ENCODE measurements around the gene UMPS.

Gene UMPS

DNA sequence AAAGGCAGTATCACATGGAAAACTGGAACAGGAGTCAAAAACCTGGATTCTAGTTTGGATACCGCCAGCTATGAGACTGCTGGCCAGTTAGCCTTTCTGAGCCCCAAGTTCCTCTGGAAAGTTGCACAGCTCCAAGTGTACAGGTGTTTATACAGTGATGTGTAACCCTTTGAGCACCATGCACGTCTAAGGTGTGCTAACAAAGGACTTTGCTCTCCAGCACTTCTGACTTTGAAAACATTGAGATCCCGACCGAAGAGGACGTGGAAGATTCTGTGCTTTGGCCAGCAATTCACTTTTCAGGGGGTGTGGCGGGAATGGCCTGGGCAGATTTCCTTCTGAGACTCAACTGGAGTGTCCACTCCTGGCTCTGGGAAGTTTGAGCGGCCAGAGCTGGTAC, 45.8 kb upstream of the UMPS start:
- TF ChIP-seq, protein P1, sequence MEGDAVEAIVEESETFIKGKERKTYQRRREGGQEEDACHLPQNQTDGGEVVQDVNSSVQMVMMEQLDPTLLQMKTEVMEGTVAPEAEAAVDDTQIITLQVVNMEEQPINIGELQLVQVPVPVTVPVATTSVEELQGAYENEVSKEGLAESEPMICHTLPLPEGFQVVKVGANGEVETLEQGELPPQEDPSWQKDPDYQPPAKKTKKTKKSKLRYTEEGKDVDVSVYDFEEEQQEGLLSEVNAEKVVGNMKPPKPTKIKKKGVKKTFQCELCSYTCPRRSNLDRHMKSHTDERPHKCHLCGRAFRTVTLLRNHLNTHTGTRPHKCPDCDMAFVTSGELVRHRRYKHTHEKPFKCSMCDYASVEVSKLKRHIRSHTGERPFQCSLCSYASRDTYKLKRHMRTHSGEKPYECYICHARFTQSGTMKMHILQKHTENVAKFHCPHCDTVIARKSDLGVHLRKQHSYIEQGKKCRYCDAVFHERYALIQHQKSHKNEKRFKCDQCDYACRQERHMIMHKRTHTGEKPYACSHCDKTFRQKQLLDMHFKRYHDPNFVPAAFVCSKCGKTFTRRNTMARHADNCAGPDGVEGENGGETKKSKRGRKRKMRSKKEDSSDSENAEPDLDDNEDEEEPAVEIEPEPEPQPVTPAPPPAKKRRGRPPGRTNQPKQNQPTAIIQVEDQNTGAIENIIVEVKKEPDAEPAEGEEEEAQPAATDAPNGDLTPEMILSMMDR (conservative IDR thresholded peaks at IDR 0.05; ENCODE audit: low read length): no peak
- no peak for TF ChIP-seq EZH2phosphoT487 (IDR thresholded peaks at IDR 0.05; ENCODE audit: borderline replicate concordance)
- Histone ChIP-seq H3K4me2 (ENCODE audit: low read depth, low read length, poor library complexity, severe bottlenecking) (no peak overlapping the region), H3K9me3 (ENCODE audit: insufficient read depth, low read depth, low read length) (no peaks in the 10 kb centered on the region), H3K9ac (ENCODE audit: low read depth, low read length, poor library complexity, severe bottlenecking) (no peak overlapping the region), H3K36me3 (ENCODE audit: insufficient read depth, low read length) (no peaks in the 10 kb centered on the region), H3F3A (ENCODE audit: low read depth) (no peaks in the 10 kb centered on the region), H3K9me2 (replicated peaks; ENCODE audit: low read depth, low read length) (no peaks in the 10 kb centered on the region), H3K4me1 (ENCODE audit: insufficient read depth, low read length, poor library complexity, severe bottlenecking) (no peaks in the 10 kb centered on the region), H2AFZ (ENCODE audit: low read length) (no peak overlapping the region), H3K4me3 (ENCODE audit: low read length, poor library complexity, severe bottlenecking) (no peak overlapping the region), H3K27me3 (ENCODE audit: insufficient read depth, low read length, poor library complexity, severe bottlenecking) (no peaks in the 10 kb centered on the region), H3K79me2 (ENCODE audit: insufficient read depth, low read length) (no peaks in the 10 kb centered on the region), H4K20me1 (ENCODE audit: insufficient read depth, low read length, poor library complexity, severe bottlenecking) (no peaks in the 10 kb centered on the region)

DNA sequence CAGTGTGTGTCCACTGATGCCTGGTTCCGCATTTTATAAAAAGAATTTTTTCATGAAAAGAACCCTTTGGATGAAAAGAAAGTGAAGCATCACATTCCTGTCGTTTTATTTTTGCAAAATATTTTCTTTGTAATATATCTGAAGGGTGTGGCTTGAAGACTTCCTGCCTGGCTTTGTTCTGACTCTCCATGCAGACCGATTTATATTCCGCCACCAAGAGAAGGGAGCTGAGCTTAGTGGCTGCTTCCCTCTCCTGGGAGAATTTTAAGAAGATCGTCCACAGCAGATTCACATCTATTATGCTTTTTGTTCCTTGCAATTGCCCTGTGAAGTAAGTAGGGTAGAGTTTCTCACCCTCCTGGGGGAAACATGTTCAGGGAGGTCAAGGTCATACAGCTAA, 45.2 kb upstream of the UMPS start:
- H3K9me2 ChIP-seq (replicated peaks; ENCODE audit: low read depth, low read length): no peaks in the 10 kb centered on the region
- no peaks in the 10 kb centered on the region for H3K4me1 ChIP-seq (ENCODE audit: insufficient read depth, low read length, poor library complexity, severe bottlenecking)
- H3K4me3 ChIP-seq (ENCODE audit: low read length, poor library complexity, severe bottlenecking): no peak overlapping the region
- no peaks in the 10 kb centered on the region for H3F3A ChIP-seq (ENCODE audit: low read depth)
- no peaks in the 10 kb centered on the region for H3K36me3 ChIP-seq (ENCODE audit: insufficient read depth, low read length)
- no peaks in the 10 kb centered on the region for H3K9me3 ChIP-seq (ENCODE audit: insufficient read depth, low read depth, low read length)
- TF ChIP-seq, protein P1 (conservative IDR thresholded peaks at IDR 0.05; ENCODE audit: low read length): no peak
- H3K27me3 ChIP-seq (ENCODE audit: insufficient read depth, low read length, poor library complexity, severe bottlenecking): no peaks in the 10 kb centered on the region
- no peak overlapping the region for H2AFZ ChIP-seq (ENCODE audit: low read length)
- H3K79me2 ChIP-seq (ENCODE audit: insufficient read depth, low read length): no peaks in the 10 kb centered on the region
- no peaks in the 10 kb centered on the region for H4K20me1 ChIP-seq (ENCODE audit: insufficient read depth, low read length, poor library complexity, severe bottlenecking)
- no peak overlapping the region for H3K4me2 ChIP-seq (ENCODE audit: low read depth, low read length, poor library complexity, severe bottlenecking)
- no peak overlapping the region for H3K9ac ChIP-seq (ENCODE audit: low read depth, low read length, poor library complexity, severe bottlenecking)

DNA sequence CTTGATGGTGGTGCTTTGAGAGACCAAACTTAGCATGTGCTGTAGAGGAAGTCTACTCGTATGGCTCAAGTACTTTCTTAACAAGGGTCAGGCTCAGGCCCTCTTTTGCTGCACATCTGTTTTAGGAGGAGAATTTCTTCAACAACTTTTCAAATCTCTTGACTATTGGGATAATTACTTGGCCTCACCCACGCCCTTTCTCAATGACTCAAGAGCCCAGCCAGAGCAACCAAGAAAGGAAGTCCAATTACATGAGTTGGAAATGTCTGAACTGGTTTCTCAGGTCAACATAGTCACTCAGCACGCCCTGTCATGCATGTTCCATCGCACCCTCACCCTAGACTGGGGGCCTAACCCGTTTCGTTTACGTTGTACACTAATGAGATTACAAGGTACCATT, 44.8 kb upstream of the UMPS start:
- TF ChIP-seq EZH2phosphoT487 (IDR thresholded peaks at IDR 0.05; ENCODE audit: borderline replicate concordance): no peak
- TF ChIP-seq, protein P1 (conservative IDR thresholded peaks at IDR 0.05; ENCODE audit: low read length): no peak
- H3K36me3 ChIP-seq (ENCODE audit: insufficient read depth, low read length): no peaks in the 10 kb centered on the region
- no peaks in the 10 kb centered on the region for H3K27me3 ChIP-seq (ENCODE audit: insufficient read depth, low read length, poor library complexity, severe bottlenecking)
- H2AFZ ChIP-seq (ENCODE audit: low read length): no peak overlapping the region
- no peaks in the 10 kb centered on the region for H3F3A ChIP-seq (ENCODE audit: low read depth)
- H3K9me3 ChIP-seq (ENCODE audit: insufficient read depth, low read depth, low read length): no peaks in the 10 kb centered on the region
- H3K4me2 ChIP-seq (ENCODE audit: low read depth, low read length, poor library complexity, severe bottlenecking): no peak overlapping the region
- H3K9me2 ChIP-seq (replicated peaks; ENCODE audit: low read depth, low read length): no peaks in the 10 kb centered on the region
- no peak overlapping the region for H3K4me3 ChIP-seq (ENCODE audit: low read length, poor library complexity, severe bottlenecking)
- H4K20me1 ChIP-seq (ENCODE audit: insufficient read depth, low read length, poor library complexity, severe bottlenecking): no peaks in the 10 kb centered on the region
- H3K4me1 ChIP-seq (ENCODE audit: insufficient read depth, low read length, poor library complexity, severe bottlenecking): no peaks in the 10 kb centered on the region
- H3K79me2 ChIP-seq (ENCODE audit: insufficient read depth, low read length): no peaks in the 10 kb centered on the region
- H3K9ac ChIP-seq (ENCODE audit: low read depth, low read length, poor library complexity, severe bottlenecking): no peak overlapping the region

All from Loucy (cell line).